GM23248 (cell line): ENCODE results near the gene CXCR3. TPM values are rescaled to one million over a fixed set of nuclear protein-coding genes. Genes with fewer than 3 reads are reported as not detected.
"Not testable (repeated sequence)": the region's sequence is repeated elsewhere in the genome, so short reads cannot be mapped to it uniquely, and the experiment has no call there.

Source experiments
- DNase-seq: peaks from one replicate; pipeline ENCODE4 v3.0.0-alpha.2; 2015
- H2AFZ ChIP-seq: fragments of 200-600 bp; sonication (generic); 2 replicates; pipeline ENCODE4 v1.6.1; 2016; ENCODE audit warnings: antibody characterized with exemption
- H3F3A ChIP-seq: fragments of 200-600 bp; sonication (generic); 2 replicates; pipeline ENCODE4 v1.6.1; 2016; ENCODE audit warnings: mild to moderate bottlenecking, antibody characterized with exemption, mixed run types; ENCODE audit not compliant: insufficient read depth
- H3K27ac ChIP-seq: fragments of 200-600 bp; sonication (generic); 2 replicates; pipeline ENCODE4 v1.5.1; 2016; ENCODE audit warnings: mild to moderate bottlenecking
- H3K27me3 ChIP-seq: fragments of 200-600 bp; sonication (generic); replicated peaks from 2 replicates; pipeline ENCODE4 v1.6.1; 2016; ENCODE audit warnings: mild to moderate bottlenecking; ENCODE audit not compliant: insufficient read depth
- H3K36me3 ChIP-seq: fragments of 200-600 bp; sonication (generic); 2 replicates; pipeline ENCODE4 v1.6.1; 2016; ENCODE audit warnings: low read depth, mild to moderate bottlenecking
- H3K4me1 ChIP-seq: fragments of 200-600 bp; sonication (generic); 2 replicates; pipeline ENCODE4 v1.6.1; 2016; ENCODE audit warnings: mild to moderate bottlenecking; ENCODE audit not compliant: insufficient read depth
- H3K4me2 ChIP-seq: fragments of 200-600 bp; sonication (generic); one replicate; pipeline ENCODE4 v1.6.1; 2016; ENCODE audit warnings: mild to moderate bottlenecking; ENCODE audit not compliant: unreplicated experiment
- H3K4me3 ChIP-seq: fragments of 200-600 bp; sonication (generic); 2 replicates; pipeline ENCODE4 v1.5.1; 2016; ENCODE audit warnings: mild to moderate bottlenecking
- H3K79me2 ChIP-seq: fragments of 200-600 bp; sonication (generic); 2 replicates; pipeline ENCODE4 v1.6.1; 2016; ENCODE audit warnings: mild to moderate bottlenecking; ENCODE audit not compliant: insufficient read depth
- H3K9ac ChIP-seq: fragments of 200-600 bp; sonication (generic); 2 replicates; pipeline ENCODE4 v1.6.1; 2016; ENCODE audit warnings: mild to moderate bottlenecking
- H3K9me2 ChIP-seq: fragments of 200-600 bp; sonication (generic); 2 replicates; pipeline ENCODE4 v1.6.1; 2016; ENCODE audit warnings: mixed run types, mild to moderate bottlenecking, moderate library complexity; ENCODE audit not compliant: insufficient read depth
- H3K9me3 ChIP-seq: fragments of 200-600 bp; sonication (generic); one replicate; pipeline ENCODE4 v1.6.1; 2017; ENCODE audit warnings: low read depth
- H4K20me1 ChIP-seq: fragments of 200-600 bp; sonication (generic); 2 replicates; pipeline ENCODE4 v1.6.0; 2016; ENCODE audit not compliant: insufficient read depth
- EZH2 ChIP-seq: fragments of 200-600 bp; sonication (generic); IDR thresholded peaks from 2 replicates; pipeline ENCODE4 v1.6.1; 2018; ENCODE audit warnings: antibody characterized with exemption, mild to moderate bottlenecking; ENCODE audit not compliant: insufficient read depth, poor library complexity, severe bottlenecking
- EZH2phosphoT487 ChIP-seq: fragments of 200-600 bp; sonication (generic); IDR thresholded peaks from 2 replicates; pipeline ENCODE4 v1.6.1; 2018; ENCODE audit warnings: antibody characterized with exemption, moderate library complexity, mild to moderate bottlenecking, low read depth; ENCODE audit not compliant: insufficient read depth
- WGBS, 2 experiments: methylation state at CpG; one replicate each; pipeline ENCODE4 v1.1.6; 2015 to 2017; ENCODE audit warnings: low lambda C conversion rate in 2 of 2, low coverage in 1 of 2; ENCODE audit errors: missing lambda C conversion rate in 2 of 2; 5-methylcytosine and 5-hydroxymethylcytosine counted together
- in situ Hi-C: fragments of 300-500 bp; cut with MboI; formaldehyde crosslinking; loops from 2 replicates; pipeline ENCODE4 v1.15.0; 2020
- polyA plus RNA-seq: library from polyadenylated mRNA; unstranded; fragments of >200 nt; fragmentation: Nextera tagmentation; extraction: Ambion mirVana; gene quantifications from 2 replicates; pipeline ENCODE4 v1.2.1, GENCODE V29; 2016
- total RNA-seq: library from RNA; depleted of rRNA; stranded (reverse); fragments of >200 nt; shearing (Covaris generic); gene quantifications from 2 replicates; pipeline ENCODE4 v1.2.3, GENCODE V29; 2014

Gene CXCR3
- total and polyA plus RNA-seq, 2 experiments from 2014 or later, result not detected

- WGBS, 2 experiments, result 97 to 100% methylated on average over 3 to 4 of the region's 4 CpGs
- H3K27me3 ChIP-seq, result no peaks in the 10 kb centered on the region
- H3K9me3 ChIP-seq, result no peaks in the 10 kb centered on the region
- no peaks in the 10 kb centered on the region for H3K4me1 ChIP-seq
- H3K79me2 ChIP-seq, result no peaks in the 10 kb centered on the region
- no peak overlapping the region for H3K9ac ChIP-seq
- no peak for DNase-seq
- H3K9me2 ChIP-seq, result no peaks in the 10 kb centered on the region
- H3K27ac ChIP-seq, result no peak overlapping the region
- H3F3A ChIP-seq, result no peaks in the 10 kb centered on the region
- peaks cover 6% of the 10 kb centered on the region; the same call in 1 of the 2 replicates for H3K36me3 ChIP-seq
- H2AFZ ChIP-seq, result no peak overlapping the region
- no peak overlapping the region for H3K4me2 ChIP-seq
- TF ChIP-seq EZH2 (no peak), EZH2phosphoT487 (no peak)
- in situ Hi-C loops, result no loop called here
- no peaks in the 10 kb centered on the region for H4K20me1 ChIP-seq
- no peak overlapping the region for H3K4me3 ChIP-seq
These were observed 3.3 kb downstream of the CXCR3 start for GRCh38 chrX:71615056-71615455.

- Histone ChIP-seq H3K27me3 (no peaks in the 10 kb centered on the region), H3F3A (no peaks in the 10 kb centered on the region), H3K27ac (no peak overlapping the region), H2AFZ (no peak overlapping the region), H3K79me2 (peaks cover 7% of the 10 kb centered on the region; the same call in 1 of the 2 replicates), H4K20me1 (no peaks in the 10 kb centered on the region), H3K4me3 (no peak overlapping the region), H3K36me3 (peaks cover 22% of the 10 kb centered on the region; the same call in 1 of the 2 replicates), H3K9me3 (no peaks in the 10 kb centered on the region), H3K4me2 (no peak overlapping the region), H3K9me2 (no peaks in the 10 kb centered on the region), H3K9ac (no peak overlapping the region), H3K4me1 (no peaks in the 10 kb centered on the region)
- TF ChIP-seq EZH2, result no peak
- TF ChIP-seq EZH2phosphoT487, result no peak
- WGBS, 2 experiments, result 87 to 100% methylated on average over 2 to 8 of the region's 8 CpGs
- no peak for DNase-seq
- in situ Hi-C loops, result no loop called here
These were observed 6.1 kb downstream of the CXCR3 start for GRCh38 chrX:71612256-71612655.

- H3K27me3 ChIP-seq, H3K9ac ChIP-seq, H3K4me3 ChIP-seq, in situ Hi-C loops, H4K20me1 ChIP-seq, H2AFZ ChIP-seq, H3F3A ChIP-seq, DNase-seq, H3K9me2 ChIP-seq, H3K4me1 ChIP-seq, H3K9me3 ChIP-seq, H3K4me2 ChIP-seq, H3K27ac ChIP-seq: not testable (repeated sequence)
- H3K36me3 ChIP-seq, result peaks cover 22% of the 10 kb centered on the region; the same call in 1 of the 2 replicates
- H3K79me2 ChIP-seq, result peaks cover 11% of the 10 kb centered on the region; the same call in 1 of the 2 replicates
- 98 to 100% methylated on average over 4 to 9 of the region's 9 CpGs for WGBS, 2 experiments
These were observed 6.6 kb downstream of the CXCR3 start for GRCh38 chrX:71611736-71612135.

- 95 to 98% methylated on average over 2 to 3 of the region's 3 CpGs for WGBS, 2 experiments
- H3K9me3 ChIP-seq, result no peaks in the 10 kb centered on the region
- H3K27me3 ChIP-seq, result no peaks in the 10 kb centered on the region
- no peaks in the 10 kb centered on the region for H3K9me2 ChIP-seq
- TF ChIP-seq EZH2 (no peak), EZH2phosphoT487 (no peak)
- H3K79me2 ChIP-seq, result peaks cover 11% of the 10 kb centered on the region; the same call in 1 of the 2 replicates
- H3K4me2 ChIP-seq, result no peak overlapping the region
- peaks cover 38% of the 10 kb centered on the region for H3K36me3 ChIP-seq
- no peaks in the 10 kb centered on the region for H4K20me1 ChIP-seq
- H3F3A ChIP-seq, result peaks cover 8% of the 10 kb centered on the region
- DNase-seq, result no peak
- in situ Hi-C loops, result no loop called here
- H2AFZ ChIP-seq, result no peak overlapping the region
- no peak overlapping the region for H3K4me3 ChIP-seq
- H3K4me1 ChIP-seq, result no peaks in the 10 kb centered on the region
- no peak overlapping the region for H3K27ac ChIP-seq
- no peak overlapping the region for H3K9ac ChIP-seq
These were observed 9.1 kb downstream of the CXCR3 start for GRCh38 chrX:71609095-71609750.
